Measurements from ENCODE around the gene OLFM1.

OLFM1 gene

GRCh38 chr9:135084262-135084661 lies 3.2 kb upstream of the OLFM1 start:
- Histone ChIP-seq H3K4me3 (replicated peaks; ENCODE audit: insufficient read depth, low read length) (no peak overlapping the region), H3K27me3 (ENCODE audit: insufficient read depth, poor library complexity, severe bottlenecking) (peaks cover 29% of the 10 kb centered on the region), H3K27ac (replicated peaks) (no peak overlapping the region)
- TF ChIP-seq POLR2AphosphoS5 (IDR thresholded peaks at IDR 0.05; ENCODE audit: low read depth) (no peak), SPI1 (IDR thresholded peaks at IDR 0.05; ENCODE audit: borderline replicate concordance, low read depth) (no peak), CTCF (IDR thresholded peaks at IDR 0.05; ENCODE audit: insufficient read depth, low read length) (no peak), REST (IDR thresholded peaks at IDR 0.05; ENCODE audit: insufficient replicate concordance, low read depth) (no peak)
- no peak for DNase-seq (ENCODE audit: low read depth in 1 of 2, low spot score in 1 of 2)

- Histone ChIP-seq H3K27me3 (ENCODE audit: insufficient read depth, poor library complexity, severe bottlenecking) (peaks cover 34% of the 10 kb centered on the region), H3K27ac (replicated peaks) (no peak overlapping the region), H3K4me3 (replicated peaks; ENCODE audit: insufficient read depth, low read length) (no peak overlapping the region)
- TF ChIP-seq REST (IDR thresholded peaks at IDR 0.05; ENCODE audit: insufficient replicate concordance, low read depth) = no peak
- no peak for TF ChIP-seq GABPA (IDR thresholded peaks at IDR 0.05; ENCODE audit: low read depth)
- no peak for TF ChIP-seq CTCF (IDR thresholded peaks at IDR 0.05; ENCODE audit: insufficient read depth, low read length)
- no peak for TF ChIP-seq SPI1 (IDR thresholded peaks at IDR 0.05; ENCODE audit: borderline replicate concordance, low read depth)
- no peak for TF ChIP-seq POLR2AphosphoS5 (IDR thresholded peaks at IDR 0.05; ENCODE audit: low read depth)
- no peak for DNase-seq (ENCODE audit: low read depth in 1 of 2, low spot score in 1 of 2)
These were observed 2.3 kb upstream of the OLFM1 start for GRCh38 chr9:135084881-135085760.

GRCh38 chr9:135085830-135086546 lies 1.5 kb upstream of the OLFM1 start:
- peaks cover 34% of the 10 kb centered on the region for H3K27me3 ChIP-seq (ENCODE audit: insufficient read depth, poor library complexity, severe bottlenecking)
- H3K27ac ChIP-seq (replicated peaks) = no peak overlapping the region
- DNase-seq (ENCODE audit: low read depth in 1 of 2, low spot score in 1 of 2) = peak in 1 of 2 experiments; percentile 30
- H3K4me3 ChIP-seq (replicated peaks; ENCODE audit: insufficient read depth, low read length) = no peak overlapping the region
- no peak for TF ChIP-seq GABPA (IDR thresholded peaks at IDR 0.05; ENCODE audit: low read depth)
- TF ChIP-seq REST (IDR thresholded peaks at IDR 0.05; ENCODE audit: insufficient replicate concordance, low read depth) = no peak
- peak; percentile 68 for TF ChIP-seq CTCF (IDR thresholded peaks at IDR 0.05; ENCODE audit: insufficient read depth, low read length)
- TF ChIP-seq SPI1 (IDR thresholded peaks at IDR 0.05; ENCODE audit: borderline replicate concordance, low read depth) = no peak
- no peak for TF ChIP-seq POLR2AphosphoS5 (IDR thresholded peaks at IDR 0.05; ENCODE audit: low read depth)

Measured in HL-60 (cell line).